Measurements from ENCODE around the gene RNF14.

The RNF14 gene

GRCh38 chr5:142000704-142001484, 32.0 kb downstream of the RNF14 start:
- H3K27ac Mint-ChIP-seq (ENCODE audit: low read depth) = peak overlapping the region; percentile 74

GRCh38 chr5:142003266-142003800, 34.4 kb downstream of the RNF14 start:
- H3K4me3 Mint-ChIP-seq = no peak overlapping the region
- peaks cover 24% of the 10 kb centered on the region for H3K4me1 Mint-ChIP-seq
- H3K27ac Mint-ChIP-seq (ENCODE audit: low read depth) = no peak overlapping the region

More at GRCh38 chr5:142000704-142001484, 32.0 kb downstream of the RNF14 start:
- Mint-ChIP-seq H3K4me1 (no peaks in the 10 kb centered on the region), H3K27me3 (no peaks in the 10 kb centered on the region), H3K9me3 (no peaks in the 10 kb centered on the region), H3K36me3 (ENCODE audit: insufficient read depth) (peaks cover 13% of the 10 kb centered on the region), H3K4me3 (no peak overlapping the region)
- DNase-seq (ENCODE audit: low spot score in 2 of 2) = no peak
- no peak for ATAC-seq (replicated peaks; ENCODE audit: extremely low read depth, poor library complexity, severe bottlenecking)

GRCh38 chr5:142006363-142007236, 37.7 kb downstream of the RNF14 start:
- H3K36me3 Mint-ChIP-seq (ENCODE audit: insufficient read depth) = peaks cover 13% of the 10 kb centered on the region
- H3K9me3 Mint-ChIP-seq = no peaks in the 10 kb centered on the region

More at GRCh38 chr5:142003266-142003800, 34.4 kb downstream of the RNF14 start:
- no peaks in the 10 kb centered on the region for H3K9me3 Mint-ChIP-seq
- DNase-seq (ENCODE audit: low spot score in 2 of 2) (no peak), ATAC-seq (replicated peaks; ENCODE audit: extremely low read depth, poor library complexity, severe bottlenecking) (no peak)
- peaks cover 17% of the 10 kb centered on the region for H3K36me3 Mint-ChIP-seq (ENCODE audit: insufficient read depth)
- no peaks in the 10 kb centered on the region for H3K27me3 Mint-ChIP-seq

GRCh38 chr5:142007237-142007544, 38.3 kb downstream of the RNF14 start:
- H3K4me3 Mint-ChIP-seq = peak overlapping the region; percentile 29
- H3K9me3 Mint-ChIP-seq = no peaks in the 10 kb centered on the region
- ATAC-seq (replicated peaks; ENCODE audit: extremely low read depth, poor library complexity, severe bottlenecking) = no peak
- peak overlapping the region; percentile 80 for H3K27ac Mint-ChIP-seq (ENCODE audit: low read depth)
- H3K27me3 Mint-ChIP-seq = no peaks in the 10 kb centered on the region
- peaks cover 36% of the 10 kb centered on the region for H3K4me1 Mint-ChIP-seq
- DNase-seq (ENCODE audit: low spot score in 2 of 2) = no peak
- H3K36me3 Mint-ChIP-seq (ENCODE audit: insufficient read depth) = peaks cover 17% of the 10 kb centered on the region

More at GRCh38 chr5:142006363-142007236, 37.7 kb downstream of the RNF14 start:
- peak; percentile 88 for ATAC-seq (replicated peaks; ENCODE audit: extremely low read depth, poor library complexity, severe bottlenecking)
- Mint-ChIP-seq H3K4me1 (peaks cover 30% of the 10 kb centered on the region), H3K4me3 (peak overlapping the region; percentile 29), H3K27me3 (no peaks in the 10 kb centered on the region), H3K27ac (ENCODE audit: low read depth) (peak overlapping the region; percentile 80)
- DNase-seq (ENCODE audit: low spot score in 2 of 2) = peak in 1 of 2 donors; percentile 16

GRCh38 chr5:142008813-142009212, 39.9 kb downstream of the RNF14 start:
- Mint-ChIP-seq H3K27ac (ENCODE audit: low read depth) (no peak overlapping the region), H3K27me3 (no peaks in the 10 kb centered on the region), H3K9me3 (no peaks in the 10 kb centered on the region), H3K4me3 (no peak overlapping the region), H3K4me1 (peaks cover 39% of the 10 kb centered on the region), H3K36me3 (ENCODE audit: insufficient read depth) (peaks cover 20% of the 10 kb centered on the region)
- ATAC-seq (replicated peaks; ENCODE audit: extremely low read depth, poor library complexity, severe bottlenecking) = no peak
- no peak for DNase-seq (ENCODE audit: low spot score in 2 of 2)

GRCh38 chr5:142009886-142010285, 41.0 kb downstream of the RNF14 start:
- DNase-seq (ENCODE audit: low spot score in 2 of 2) = no peak
- Mint-ChIP-seq H3K27ac (ENCODE audit: low read depth) (no peak overlapping the region), H3K4me1 (peaks cover 40% of the 10 kb centered on the region), H3K4me3 (no peak overlapping the region), H3K36me3 (ENCODE audit: insufficient read depth) (peaks cover 18% of the 10 kb centered on the region), H3K27me3 (no peaks in the 10 kb centered on the region), H3K9me3 (no peaks in the 10 kb centered on the region)
- ATAC-seq (replicated peaks; ENCODE audit: extremely low read depth, poor library complexity, severe bottlenecking) = no peak

- Mint-ChIP-seq H3K9me3 (no peaks in the 10 kb centered on the region), H3K27me3 (no peaks in the 10 kb centered on the region), H3K4me1 (peaks cover 51% of the 10 kb centered on the region), H3K27ac (ENCODE audit: low read depth) (peak overlapping the region; percentile 22), H3K36me3 (ENCODE audit: insufficient read depth) (peaks cover 14% of the 10 kb centered on the region), H3K4me3 (peak overlapping the region; percentile 77)
- DNase-seq (ENCODE audit: low spot score in 2 of 2) (no peak), ATAC-seq (replicated peaks; ENCODE audit: extremely low read depth, poor library complexity, severe bottlenecking) (no peak)
Measured at GRCh38 chr5:142011572-142012185, 42.8 kb downstream of the RNF14 start.

GRCh38 chr5:142012186-142012785, 43.4 kb downstream of the RNF14 start:
- DNase-seq (ENCODE audit: low spot score in 2 of 2) (no peak), ATAC-seq (replicated peaks; ENCODE audit: extremely low read depth, poor library complexity, severe bottlenecking) (no peak)
- Mint-ChIP-seq H3K27me3 (no peaks in the 10 kb centered on the region), H3K27ac (ENCODE audit: low read depth) (peak overlapping the region; percentile 22), H3K4me1 (peaks cover 49% of the 10 kb centered on the region), H3K36me3 (ENCODE audit: insufficient read depth) (peaks cover 13% of the 10 kb centered on the region), H3K9me3 (no peaks in the 10 kb centered on the region), H3K4me3 (peak overlapping the region; percentile 77)

- DNase-seq (ENCODE audit: low spot score in 2 of 2) (peak; percentile 38 to 42), ATAC-seq (replicated peaks; ENCODE audit: extremely low read depth, poor library complexity, severe bottlenecking) (peak; percentile 62)
- Mint-ChIP-seq H3K27me3 (no peaks in the 10 kb centered on the region), H3K4me3 (peak within 1 kb of the TSS; percentile 77), H3K4me1 (peaks cover 45% of the 10 kb centered on the region), H3K36me3 (ENCODE audit: insufficient read depth) (peaks cover 13% of the 10 kb centered on the region), H3K27ac (ENCODE audit: low read depth) (peak within 1 kb of the TSS; percentile 77), H3K9me3 (no peaks in the 10 kb centered on the region)
Measured at GRCh38 chr5:142012792-142013388, 44.0 kb downstream of the RNF14 start, which contains the start of gene GNPDA1. Gene GNPDA1 (minus strand): TSS chr5:142013027. CDS start chr5:142012035, 992 bp downstream.

GRCh38 chr5:142013734-142014521, 45.0 kb downstream of the RNF14 start:
- H3K4me1 Mint-ChIP-seq = peaks cover 50% of the 10 kb centered on the region
- no peak for ATAC-seq (replicated peaks; ENCODE audit: extremely low read depth, poor library complexity, severe bottlenecking)
- H3K27ac Mint-ChIP-seq (ENCODE audit: low read depth) = peak overlapping the region; percentile 77
- no peak for DNase-seq (ENCODE audit: low spot score in 2 of 2)
- H3K4me3 Mint-ChIP-seq = peak overlapping the region; percentile 77
- no peaks in the 10 kb centered on the region for H3K27me3 Mint-ChIP-seq
- peaks cover 13% of the 10 kb centered on the region for H3K36me3 Mint-ChIP-seq (ENCODE audit: insufficient read depth)
- H3K9me3 Mint-ChIP-seq = no peaks in the 10 kb centered on the region

GRCh38 chr5:142014911-142015584, 46.1 kb downstream of the RNF14 start:
- peak overlapping the region; percentile 83 for H3K27ac Mint-ChIP-seq (ENCODE audit: low read depth)
- H3K27me3 Mint-ChIP-seq = no peaks in the 10 kb centered on the region
- peak; percentile 53 for ATAC-seq (replicated peaks; ENCODE audit: extremely low read depth, poor library complexity, severe bottlenecking)
- H3K4me1 Mint-ChIP-seq = peaks cover 50% of the 10 kb centered on the region
- peak overlapping the region; percentile 36 for H3K4me3 Mint-ChIP-seq
- peaks cover 13% of the 10 kb centered on the region for H3K36me3 Mint-ChIP-seq (ENCODE audit: insufficient read depth)
- H3K9me3 Mint-ChIP-seq = no peaks in the 10 kb centered on the region
- peak in 1 of 2 donors; percentile 39 for DNase-seq (ENCODE audit: low spot score in 2 of 2)

Data from central memory CD8-positive, alpha-beta T cell (primary cell).